GM21529 (cell line): ENCODE data around the gene WDR4.
"Not testable (repeated sequence)": the region's sequence is repeated elsewhere in the genome, so short reads cannot be mapped to it uniquely, and the experiment has no call there.

Experiments
- ATAC-seq: cut with Tn5 transposase; IDR thresholded peaks from one replicate; pipeline ENCODE4 v1.9.1; 2021; ENCODE audit not compliant: unreplicated experiment

The WDR4 gene

GRCh38 chr21:42878993-42879787 is at the start of gene WDR4:
Gene WDR4 (minus strand): TSS chr21:42879539. CDS start chr21:42879495, 44 bp downstream.
- ATAC-seq = peak; percentile 80

GRCh38 chr21:42927474-42928200 is 48.3 kb upstream of the WDR4 start:
- ATAC-seq = not testable (repeated sequence)

GRCh38 chr21:42925114-42925926 is 46.0 kb upstream of the WDR4 start, which contains the start of gene ERVH48-1:
Gene ERVH48-1 (minus strand): TSS chr21:42925630. CDS start chr21:42919006, 6,624 bp downstream.
- ATAC-seq = no peak

- ATAC-seq = no peak
Measured at GRCh38 chr21:42924433-42924751, 45.1 kb upstream of the WDR4 start.

- ATAC-seq = peak; percentile 69
Measured at GRCh38 chr21:42923553-42924432, 44.5 kb upstream of the WDR4 start.

GRCh38 chr21:42922918-42923317 is 43.6 kb upstream of the WDR4 start:
- ATAC-seq = no peak

GRCh38 chr21:42921927-42922326 is 42.6 kb upstream of the WDR4 start:
- ATAC-seq = no peak

- ATAC-seq = no peak
Measured at GRCh38 chr21:42918291-42918690, 39.0 kb upstream of the WDR4 start.

- ATAC-seq = no peak
Measured at GRCh38 chr21:42913476-42913875, 34.1 kb upstream of the WDR4 start.

GRCh38 chr21:42911920-42912319 is 32.6 kb upstream of the WDR4 start:
- ATAC-seq = not testable (repeated sequence)

GRCh38 chr21:42908484-42908883 is 29.1 kb upstream of the WDR4 start:
- ATAC-seq = not testable (repeated sequence)

GRCh38 chr21:42906233-42906632 is 26.9 kb upstream of the WDR4 start:
- no peak for ATAC-seq

GRCh38 chr21:42905195-42905594 is 25.9 kb upstream of the WDR4 start:
- ATAC-seq = no peak

- no peak for ATAC-seq
Measured at GRCh38 chr21:42903817-42904216, 24.5 kb upstream of the WDR4 start.

GRCh38 chr21:42900446-42900845 is 21.1 kb upstream of the WDR4 start:
- no peak for ATAC-seq

- peak; percentile 86 for ATAC-seq
Measured at GRCh38 chr21:42892931-42893755, 13.8 kb upstream of the WDR4 start, which contains the start of gene NDUFV3. Gene NDUFV3 (plus strand): TSS chr21:42893309. CDS start chr21:42893334, 25 bp downstream.

GRCh38 chr21:42892582-42892930 is 13.2 kb upstream of the WDR4 start:
- no peak for ATAC-seq

- no peak for ATAC-seq
Measured at GRCh38 chr21:42887326-42887725, 8.0 kb upstream of the WDR4 start.

- ATAC-seq = no peak
Measured at GRCh38 chr21:42883921-42884320, 4.6 kb upstream of the WDR4 start.

- no peak for ATAC-seq
Measured at GRCh38 chr21:42880352-42880751, 1.0 kb upstream of the WDR4 start.
